PC-9 (cell line): ENCODE results near the gene BFSP2.

Source experiments
- CTCF ChIP-seq: fragments of 200-600 bp; sonication (generic); conservative IDR thresholded peaks from 2 replicates; pipeline ENCODE4 v1.6.1; 2017; ENCODE audit warnings: mixed run types, antibody characterized with exemption, mild to moderate bottlenecking, moderate library complexity
- EZH2 ChIP-seq: fragments of 200-600 bp; sonication (generic); IDR thresholded peaks from 2 replicates; pipeline ENCODE4 v1.8.0; 2017; ENCODE audit warnings: antibody characterized with exemption, low read depth

GRCh38 chr3:133494469-133494868 is 94.6 kb downstream of the BFSP2 start:
- TF ChIP-seq CTCF (peak; percentile 31; the same call in 1 of the 2 replicates), EZH2 (no peak)
